Activated T-helper 1 cell treated with anti-CD3 and anti-CD28 coated beads, Interleukin-12 subunit alpha, Interleukin-12 subunit beta, Interleukin-2, Interleukin-4 antibody, amounts not matched to agents 30 ng/mL and 10 ng/mL and 1 ng/mL, durations not matched to agents 14 hours and 24 hours and 36 hours (primary cell): ENCODE measurements around the gene USP24. TPM values are rescaled to one million over a fixed set of nuclear protein-coding genes. Genes with fewer than 3 reads are reported as not detected.
"Not testable (repeated sequence)": the region's sequence is repeated elsewhere in the genome, so short reads cannot be mapped to it uniquely, and the experiment has no call there.

ENCODE experiments used
- DNase-seq: peaks from one replicate; pipeline ENCODE4 v3.0.0; 2021; ENCODE audit warnings: low spot score
- H3K27ac Mint-ChIP-seq: one replicate; pipeline ENCODE4 v1.8.0; 2021; ENCODE audit warnings: mild to moderate bottlenecking, mixed read lengths
- H3K27me3 Mint-ChIP-seq: one replicate; pipeline ENCODE4 v1.8.0; 2022; ENCODE audit warnings: mild to moderate bottlenecking, moderate library complexity, mixed read lengths; ENCODE audit not compliant: insufficient read depth
- H3K36me3 Mint-ChIP-seq: one replicate; pipeline ENCODE4 v1.8.0; 2021; ENCODE audit warnings: low read depth, mixed read lengths
- H3K4me1 Mint-ChIP-seq: one replicate; pipeline ENCODE4 v1.8.0; 2021; ENCODE audit warnings: low read depth, mixed read lengths
- H3K4me3 Mint-ChIP-seq: one replicate; pipeline ENCODE4 v1.8.0; 2021; ENCODE audit warnings: mild to moderate bottlenecking, moderate library complexity, mixed read lengths
- H3K9me3 Mint-ChIP-seq: one replicate; pipeline ENCODE4 v1.8.0; 2021; ENCODE audit warnings: mixed read lengths
- intact Hi-C: fragments of 100-400 bp; cut with micrococcal nuclease; formaldehyde crosslinking; loops from one replicate; pipeline ENCODE4 v1.15.1; 2024
- total RNA-seq: library from RNA; stranded (reverse); gene quantifications from 2 replicates; pipeline ENCODE4 v1.2.3, GENCODE V29; 2022

Gene USP24
- total RNA-seq, 1 donor from 2014 or later = 58.6 TPM

DNA sequence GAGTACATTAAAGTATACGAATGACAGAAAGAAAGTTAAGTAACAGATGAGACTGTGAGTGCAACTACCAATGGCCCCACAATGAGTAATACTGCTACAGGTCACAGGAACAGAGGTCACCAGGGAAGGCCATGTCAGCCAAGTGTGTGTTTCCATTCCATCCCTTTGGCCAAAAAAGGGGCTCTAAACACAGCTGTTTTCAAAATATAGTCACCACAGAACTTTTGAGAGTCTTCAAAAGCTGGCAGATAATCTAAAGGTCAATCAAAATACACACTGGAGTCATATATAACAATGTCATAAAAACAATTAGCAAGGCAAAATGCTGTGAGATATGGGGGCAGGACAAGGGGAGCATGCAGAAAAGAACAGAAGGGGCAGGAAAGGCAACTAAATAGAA is 10.2 kb downstream of the USP24 start:
- intact Hi-C loops = loop anchor here (1.0 kb wide), 1 partner anchor 8 kb away; no protein-coding TSS in a partner anchor
- no peak for DNase-seq
- H3K4me1 Mint-ChIP-seq = peaks cover 60% of the 10 kb centered on the region
- no peaks in the 10 kb centered on the region for H3K9me3 Mint-ChIP-seq
- no peaks in the 10 kb centered on the region for H3K27me3 Mint-ChIP-seq
- H3K4me3 Mint-ChIP-seq = peak overlapping the region; percentile 16
- peak overlapping the region; percentile 62 for H3K27ac Mint-ChIP-seq
- H3K36me3 Mint-ChIP-seq = peaks cover 14% of the 10 kb centered on the region

DNA sequence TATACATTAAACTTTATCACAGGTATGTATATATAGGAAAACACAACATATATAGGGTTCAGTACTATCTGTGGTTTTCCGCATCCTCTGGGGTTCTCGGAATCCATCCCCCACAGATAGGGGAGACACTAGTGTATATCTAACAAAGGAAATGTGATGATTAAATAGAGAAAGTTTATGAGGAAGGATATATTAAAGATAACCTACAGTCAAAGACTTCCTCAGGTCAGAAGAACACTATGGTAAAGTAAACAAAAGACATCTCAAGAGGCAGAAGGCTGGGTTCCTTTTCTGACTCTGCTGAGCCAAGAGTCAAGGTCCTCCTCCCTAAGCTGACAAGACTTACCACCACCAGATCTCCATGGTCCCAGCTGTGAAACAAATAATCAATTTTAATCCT is 12.1 kb downstream of the USP24 start:
- Mint-ChIP-seq H3K27ac (no peak overlapping the region), H3K9me3 (no peaks in the 10 kb centered on the region), H3K36me3 (peaks cover 21% of the 10 kb centered on the region), H3K27me3 (no peaks in the 10 kb centered on the region), H3K4me1 (peaks cover 56% of the 10 kb centered on the region), H3K4me3 (peak overlapping the region; percentile 15)
- intact Hi-C loops = loop anchor here (1.0 to 2.0 kb wide), 2 partner anchors 8 to 14 kb away; no protein-coding TSS in a partner anchor
- DNase-seq = no peak

DNA sequence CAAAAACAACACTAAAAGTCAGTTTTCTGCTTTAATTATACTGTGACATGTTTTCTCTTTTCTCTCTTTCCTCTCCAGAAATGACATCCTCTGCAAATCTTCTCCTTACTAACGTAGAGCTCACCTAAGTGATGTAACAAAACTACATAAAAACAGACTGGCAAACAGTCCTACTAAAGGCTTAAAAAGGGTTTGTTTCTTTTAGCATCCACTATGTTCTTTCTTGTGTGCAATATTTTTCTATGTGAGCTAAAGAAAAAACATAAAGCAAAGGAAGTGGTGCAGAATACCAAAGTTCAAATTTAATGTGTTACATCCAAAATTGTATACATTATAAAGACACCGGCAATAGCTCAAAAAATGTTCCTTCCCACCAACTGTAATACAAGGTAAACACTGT is 14.5 kb downstream of the USP24 start:
- Mint-ChIP-seq H3K36me3 (peaks cover 21% of the 10 kb centered on the region), H3K4me1 (peaks cover 72% of the 10 kb centered on the region), H3K27me3 (no peaks in the 10 kb centered on the region), H3K9me3 (no peaks in the 10 kb centered on the region), H3K4me3 (no peak overlapping the region), H3K27ac (no peak overlapping the region)
- no peak for DNase-seq
- intact Hi-C loops = no loop called here

DNA sequence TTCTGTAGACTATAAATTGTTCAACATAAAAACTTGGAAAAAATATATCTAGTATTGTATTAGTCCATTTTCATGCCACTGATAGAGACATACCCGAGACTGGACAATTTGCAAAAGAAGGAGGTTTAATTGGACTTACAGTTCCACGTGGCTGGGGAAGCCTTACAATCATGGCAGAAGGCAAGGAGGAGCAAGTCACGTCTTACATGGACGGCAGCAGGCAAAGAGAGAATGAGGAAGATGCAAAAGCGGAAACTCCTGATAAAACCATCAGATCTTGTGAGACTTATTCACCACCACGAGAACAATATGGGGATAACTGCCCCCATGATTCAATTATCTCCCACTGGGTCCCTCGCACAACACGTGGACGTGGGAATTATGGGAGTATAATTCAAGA is 15.4 kb downstream of the USP24 start:
- Mint-ChIP-seq H3K27ac (peak overlapping the region; percentile 35), H3K36me3 (peaks cover 18% of the 10 kb centered on the region), H3K4me1 (peaks cover 75% of the 10 kb centered on the region)
- H3K4me3 Mint-ChIP-seq, H3K9me3 Mint-ChIP-seq, H3K27me3 Mint-ChIP-seq, DNase-seq, intact Hi-C loops: not testable (repeated sequence)

DNA sequence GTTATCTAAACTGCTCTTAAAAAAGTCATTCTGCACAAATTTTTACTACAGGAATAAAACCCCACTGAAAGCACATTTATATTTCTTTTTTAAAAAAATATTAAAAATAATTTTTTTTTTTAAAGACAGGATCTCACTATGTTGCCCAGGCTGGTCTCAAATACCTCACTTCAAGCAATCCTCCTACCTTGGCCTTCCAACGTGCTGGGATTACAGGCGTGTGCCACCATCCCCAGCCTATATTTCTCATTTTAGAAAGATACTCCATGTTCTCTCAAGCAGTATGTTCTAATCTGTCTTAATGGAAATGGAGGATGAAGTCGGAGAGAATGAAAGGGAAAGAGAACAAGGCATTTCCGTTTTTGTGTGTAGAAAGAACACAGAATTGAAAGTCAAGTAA is 17.1 kb downstream of the USP24 start:
- peaks cover 64% of the 10 kb centered on the region for H3K4me1 Mint-ChIP-seq

DNA sequence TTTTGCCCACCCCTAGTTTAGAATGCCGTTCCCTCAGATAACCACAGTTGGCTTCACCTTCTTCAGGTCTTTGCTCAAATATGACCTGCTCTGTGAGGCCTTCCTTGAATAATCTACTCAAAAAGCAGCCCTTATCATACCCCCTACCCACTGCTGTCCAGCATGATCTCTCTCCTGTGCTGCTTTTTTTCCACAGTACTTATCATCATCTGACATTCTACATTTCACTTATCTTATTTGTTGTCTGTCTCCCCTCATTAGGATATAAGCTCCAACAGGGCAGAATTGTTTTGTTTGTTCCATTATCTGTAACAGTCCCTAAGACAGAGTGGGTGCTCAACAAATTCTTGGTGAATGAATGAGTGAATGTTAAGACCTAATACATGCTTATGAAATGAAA is 18.1 kb downstream of the USP24 start:
- H3K27me3 Mint-ChIP-seq = no peaks in the 10 kb centered on the region
- peaks cover 17% of the 10 kb centered on the region for H3K36me3 Mint-ChIP-seq
- H3K27ac Mint-ChIP-seq = no peak overlapping the region
- intact Hi-C loops = no loop called here
- H3K4me1 Mint-ChIP-seq = peaks cover 58% of the 10 kb centered on the region
- H3K9me3 Mint-ChIP-seq = no peaks in the 10 kb centered on the region
- H3K4me3 Mint-ChIP-seq = no peak overlapping the region
- DNase-seq = no peak

More for the DNA sequence above, 17.1 kb downstream of the USP24 start:
- Mint-ChIP-seq H3K36me3 (peaks cover 19% of the 10 kb centered on the region), H3K4me3 (no peak overlapping the region), H3K27ac (no peak overlapping the region), H3K9me3 (no peaks in the 10 kb centered on the region), H3K27me3 (no peaks in the 10 kb centered on the region)
- intact Hi-C loops = no loop called here
- no peak for DNase-seq

DNA sequence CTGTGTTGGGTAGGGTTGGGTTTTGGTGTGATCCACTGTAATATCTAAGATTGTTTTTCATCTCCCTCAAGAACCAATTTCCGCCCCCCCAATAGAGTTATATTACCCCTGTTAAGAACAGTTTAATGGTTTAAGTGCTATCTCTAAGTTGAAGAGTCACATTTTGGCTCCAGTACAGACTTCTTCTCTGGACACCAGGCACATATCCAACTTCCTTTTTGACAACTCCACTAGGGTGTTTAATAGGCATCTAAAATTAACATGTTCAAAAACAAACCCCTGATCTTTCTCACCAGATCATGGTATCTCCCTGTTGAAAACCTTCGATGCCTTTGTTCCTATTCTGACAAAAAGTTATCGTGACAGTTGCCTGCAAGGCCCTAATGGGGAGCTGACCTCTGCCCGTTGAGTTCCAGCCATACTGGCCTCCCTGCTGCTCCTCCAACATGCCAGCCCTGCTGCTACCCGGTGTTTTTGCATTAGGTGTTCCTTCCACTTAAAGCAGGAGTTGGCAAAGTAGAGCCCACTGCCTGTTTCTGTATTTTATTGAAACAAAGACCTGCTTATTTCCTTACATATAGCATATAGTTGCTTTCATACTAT is 18.6 kb downstream of the USP24 start:
- DNase-seq = no peak
- peaks cover 15% of the 10 kb centered on the region for H3K36me3 Mint-ChIP-seq
- no peak overlapping the region for H3K27ac Mint-ChIP-seq
- H3K27me3 Mint-ChIP-seq = no peaks in the 10 kb centered on the region
- intact Hi-C loops = no loop called here
- H3K4me3 Mint-ChIP-seq = no peak overlapping the region
- peaks cover 53% of the 10 kb centered on the region for H3K4me1 Mint-ChIP-seq
- H3K9me3 Mint-ChIP-seq = no peaks in the 10 kb centered on the region

DNA sequence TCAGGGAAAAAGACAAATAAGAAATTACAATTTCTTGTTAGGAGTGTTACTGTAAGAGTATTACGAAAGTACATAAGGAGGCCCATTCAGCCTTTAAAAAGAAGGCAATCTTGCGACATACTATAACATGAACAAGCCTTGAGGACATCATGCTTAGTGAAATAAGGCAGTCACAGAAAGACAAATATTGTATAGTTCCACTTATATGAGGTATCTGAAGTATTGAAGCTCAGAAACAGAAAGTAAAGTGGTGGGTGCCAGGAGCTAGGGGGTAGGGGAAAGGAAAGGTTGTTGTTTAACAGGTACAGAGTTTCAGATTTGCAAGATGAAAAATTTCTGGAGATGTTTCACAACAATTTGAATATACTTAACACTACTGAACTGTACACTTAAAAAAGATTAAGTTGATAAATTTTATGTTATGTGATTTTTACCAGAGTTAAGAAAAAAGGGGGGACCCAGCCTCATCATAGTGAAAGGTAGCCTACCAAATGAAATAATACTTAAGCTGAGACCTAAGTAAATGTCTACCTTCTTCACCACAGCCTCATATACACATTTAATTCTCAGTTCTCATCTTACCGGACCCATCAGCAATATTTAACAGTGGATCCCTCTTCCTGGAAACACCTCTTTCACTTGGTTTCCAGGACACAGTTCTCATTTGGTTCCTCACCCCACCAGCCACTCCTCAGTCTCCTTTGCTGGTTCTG is 19.5 kb downstream of the USP24 start:
- Mint-ChIP-seq H3K27me3 (no peaks in the 10 kb centered on the region), H3K9me3 (no peaks in the 10 kb centered on the region), H3K4me3 (no peak overlapping the region), H3K4me1 (peaks cover 44% of the 10 kb centered on the region), H3K27ac (no peak overlapping the region), H3K36me3 (peaks cover 12% of the 10 kb centered on the region)
- intact Hi-C loops = loop anchor here (1.0 to 2.0 kb wide), 2 partner anchors 8 to 15 kb away; no protein-coding TSS in a partner anchor
- DNase-seq = no peak

DNA sequence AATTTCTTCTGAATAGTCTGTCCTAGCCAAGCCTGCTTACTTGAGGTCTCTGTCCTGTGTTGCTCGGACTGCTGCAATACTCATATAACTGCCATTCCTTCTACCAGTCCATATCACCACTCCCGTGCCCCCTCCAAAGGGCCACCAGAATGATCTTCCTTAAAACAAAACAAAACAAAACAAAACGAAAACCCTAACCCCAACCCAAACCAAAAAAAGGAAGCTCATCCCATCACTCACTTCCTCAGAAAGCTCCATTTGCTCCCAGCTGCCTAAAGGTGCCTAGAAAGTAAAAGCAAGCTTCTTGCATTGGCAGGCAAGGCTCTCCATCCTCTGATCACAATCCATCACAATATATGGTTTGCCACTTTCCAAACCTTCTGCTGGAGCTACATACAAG is 20.3 kb downstream of the USP24 start:
- H3K4me3 Mint-ChIP-seq = no peak overlapping the region
- peaks cover 11% of the 10 kb centered on the region for H3K36me3 Mint-ChIP-seq
- H3K4me1 Mint-ChIP-seq = peaks cover 42% of the 10 kb centered on the region
- no peak for DNase-seq
- intact Hi-C loops = loop anchor here (1.0 to 2.0 kb wide), 2 partner anchors 8 to 16 kb away; no protein-coding TSS in a partner anchor
- H3K27me3 Mint-ChIP-seq = no peaks in the 10 kb centered on the region
- no peaks in the 10 kb centered on the region for H3K9me3 Mint-ChIP-seq
- H3K27ac Mint-ChIP-seq = no peak overlapping the region

DNA sequence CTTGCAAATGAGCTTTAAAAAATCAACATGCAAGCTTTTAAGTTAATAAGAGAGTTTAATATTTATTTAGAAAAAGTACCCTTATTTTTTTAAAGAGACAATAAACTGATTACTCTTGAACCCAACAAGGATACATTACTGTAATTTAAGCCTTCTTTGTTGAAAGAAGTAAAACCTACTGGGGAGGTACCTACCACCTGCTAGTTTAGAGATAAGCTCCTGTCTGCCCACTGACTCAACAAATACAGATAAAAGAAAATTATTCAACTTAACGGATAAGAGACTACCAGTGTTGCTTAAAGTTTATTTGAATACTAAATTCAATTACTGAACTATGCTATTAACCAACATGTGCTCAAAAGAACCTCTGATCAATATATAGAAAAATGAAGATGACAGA is 23.1 kb downstream of the USP24 start:
- no peaks in the 10 kb centered on the region for H3K9me3 Mint-ChIP-seq
- DNase-seq = no peak
- H3K27me3 Mint-ChIP-seq = no peaks in the 10 kb centered on the region
- peaks cover 32% of the 10 kb centered on the region for H3K4me1 Mint-ChIP-seq
- intact Hi-C loops = no loop called here
- peaks cover 3% of the 10 kb centered on the region for H3K36me3 Mint-ChIP-seq
- no peak overlapping the region for H3K27ac Mint-ChIP-seq
- no peak overlapping the region for H3K4me3 Mint-ChIP-seq

DNA sequence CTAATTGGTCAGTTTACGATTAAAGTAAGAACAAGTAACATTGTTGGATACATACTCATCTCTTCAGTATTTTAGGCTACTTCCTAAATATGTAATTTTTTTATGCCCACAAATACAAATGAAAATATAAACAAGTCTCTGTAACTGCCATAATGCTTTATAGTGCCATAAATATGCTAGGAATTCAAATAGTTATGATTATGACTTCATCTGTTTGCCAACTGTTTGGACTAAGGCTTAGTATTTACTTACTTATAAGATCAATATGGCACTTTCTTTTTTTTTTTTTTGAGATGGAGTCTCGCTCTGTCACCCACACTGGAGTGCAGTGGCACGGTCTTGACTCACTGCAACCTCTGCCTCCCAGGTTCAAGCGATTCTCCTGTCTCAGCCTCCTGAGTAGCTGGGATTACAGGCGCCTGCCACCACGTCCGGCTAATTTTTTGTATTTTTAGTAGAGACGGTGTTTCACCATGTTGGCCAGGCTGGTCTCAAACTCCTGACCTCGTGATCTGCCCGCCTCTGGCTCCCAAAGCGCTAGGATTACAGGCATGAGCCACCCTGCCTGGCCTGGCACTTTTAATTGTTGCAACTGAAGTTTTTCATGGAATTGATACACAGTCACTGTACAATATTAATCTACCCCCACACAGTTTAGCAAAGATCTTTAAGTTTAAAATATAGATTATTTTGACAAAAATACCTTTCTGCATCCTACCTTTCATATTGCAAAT is 23.8 kb downstream of the USP24 start:
- peaks cover 32% of the 10 kb centered on the region for H3K4me1 Mint-ChIP-seq
- H3K4me3 Mint-ChIP-seq, H3K36me3 Mint-ChIP-seq, DNase-seq, H3K9me3 Mint-ChIP-seq, H3K27me3 Mint-ChIP-seq, H3K27ac Mint-ChIP-seq, intact Hi-C loops: not testable (repeated sequence)

DNA sequence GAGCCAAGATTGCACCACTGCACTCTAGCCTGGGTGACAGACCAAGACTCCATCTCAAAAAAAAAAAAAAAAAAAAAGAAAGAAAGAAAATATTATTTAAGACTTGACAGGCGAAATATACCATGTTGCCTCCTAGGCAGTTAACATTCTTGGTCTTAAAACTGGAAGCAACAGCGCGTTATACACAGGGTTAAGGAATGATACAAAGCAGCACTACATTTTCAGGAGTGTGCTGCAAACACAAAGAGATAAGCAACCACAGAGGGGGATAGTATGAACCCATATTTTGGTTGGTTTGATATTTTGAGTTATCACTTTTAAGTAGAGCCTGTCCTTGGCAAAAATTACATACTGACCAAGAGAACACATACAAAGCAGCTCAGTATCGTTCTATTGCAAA is 25.1 kb downstream of the USP24 start:
- Mint-ChIP-seq H3K27me3 (no peaks in the 10 kb centered on the region), H3K4me3 (no peak overlapping the region), H3K27ac (no peak overlapping the region), H3K36me3 (peaks cover 13% of the 10 kb centered on the region), H3K4me1 (peaks cover 30% of the 10 kb centered on the region), H3K9me3 (peaks cover 13% of the 10 kb centered on the region)
- DNase-seq = no peak
- intact Hi-C loops = no loop called here

DNA sequence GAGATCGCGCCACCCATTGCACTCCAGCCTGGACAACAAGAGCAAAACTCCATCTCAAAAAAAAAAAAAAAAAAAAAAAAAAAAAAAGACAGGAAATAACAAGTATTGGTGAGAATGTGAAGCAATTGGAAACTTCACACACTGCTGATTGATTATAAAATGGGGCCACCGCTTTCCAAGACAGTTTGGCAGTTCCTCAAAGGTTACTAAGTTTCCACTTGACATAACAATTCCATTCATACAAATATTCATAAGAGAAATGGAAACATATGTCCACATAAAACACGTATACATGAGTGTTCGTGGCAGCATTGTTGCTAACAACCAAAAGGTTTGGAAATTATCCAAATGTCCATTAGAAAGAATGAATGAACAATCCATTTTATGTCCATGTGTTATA is 26.3 kb downstream of the USP24 start:
- no peaks in the 10 kb centered on the region for H3K27me3 Mint-ChIP-seq
- no peak overlapping the region for H3K4me3 Mint-ChIP-seq
- H3K4me1 Mint-ChIP-seq = peaks cover 24% of the 10 kb centered on the region
- DNase-seq = no peak
- H3K9me3 Mint-ChIP-seq = peaks cover 21% of the 10 kb centered on the region
- H3K27ac Mint-ChIP-seq = peak overlapping the region; percentile 60
- intact Hi-C loops = loop anchor here (2.0 kb wide), 2 partner anchors 14 to 26 kb away; partner anchors contain the start of gene USP24
- H3K36me3 Mint-ChIP-seq = peaks cover 19% of the 10 kb centered on the region
